ENCODE measurements around the gene MTMR8. TPM values are rescaled to one million over a fixed set of nuclear protein-coding genes. Genes with fewer than 3 reads are reported as not detected.
"Not testable (repeated sequence)": the region's sequence is repeated elsewhere in the genome, so short reads cannot be mapped to it uniquely, and the experiment has no call there.

MTMR8 gene
- total RNA-seq, 1 donor from 2014 or later: 4.7 TPM

GRCh38 chrX:64394059-64394873 is 986 bp downstream of the MTMR8 start:
- ChIA-PET POLR2A (no interaction called here), CTCF (no interaction called here)
- Mint-ChIP-seq H3K4me3 (peak overlapping the region; percentile 95), H3K27me3 (no peaks in the 10 kb centered on the region), H3K4me1 (peaks cover 29% of the 10 kb centered on the region), H3K9me3 (no peaks in the 10 kb centered on the region), H3K36me3 (ENCODE audit: low read depth) (peaks cover 5% of the 10 kb centered on the region), H3K27ac (peak overlapping the region; percentile 82)
- DNase-seq (no peak), ATAC-seq (ENCODE audit: low read depth) (peak; percentile 4)
- intact Hi-C loops (cut with micrococcal nuclease): loop anchor here (10.0 kb wide), 1 partner anchor 639 kb away; a partner anchor contains a TSS
- TF ChIP-seq CTCF (IDR thresholded peaks at IDR 0.05): no peak

- H3K4me3 Mint-ChIP-seq: no peak overlapping the region
- peaks cover 18% of the 10 kb centered on the region for H3K36me3 Mint-ChIP-seq (ENCODE audit: low read depth)
- peaks cover 4% of the 10 kb centered on the region for H3K9me3 Mint-ChIP-seq
- intact Hi-C loops (cut with micrococcal nuclease): no loop called here
- DNase-seq: no peak
- H3K27me3 Mint-ChIP-seq: no peaks in the 10 kb centered on the region
- ATAC-seq (ENCODE audit: low read depth): no peak
- H3K27ac Mint-ChIP-seq: no peak overlapping the region
- H3K4me1 Mint-ChIP-seq: peaks cover 18% of the 10 kb centered on the region
- POLR2A ChIA-PET: no interaction called here
- CTCF ChIA-PET: no interaction called here
- TF ChIP-seq CTCF (IDR thresholded peaks at IDR 0.05): no peak
Measured at GRCh38 chrX:64389489-64389888, 5.8 kb downstream of the MTMR8 start.

GRCh38 chrX:64380789-64381188 is 14.5 kb downstream of the MTMR8 start:
- ATAC-seq (ENCODE audit: low read depth); CTCF ChIA-PET; DNase-seq; H3K27me3 Mint-ChIP-seq; H3K4me1 Mint-ChIP-seq; intact Hi-C loops (cut with micrococcal nuclease); POLR2A ChIA-PET; H3K4me3 Mint-ChIP-seq; H3K27ac Mint-ChIP-seq: not testable (repeated sequence)
- Mint-ChIP-seq H3K9me3 (peaks cover 22% of the 10 kb centered on the region), H3K36me3 (ENCODE audit: low read depth) (peaks cover 43% of the 10 kb centered on the region)

DNA sequence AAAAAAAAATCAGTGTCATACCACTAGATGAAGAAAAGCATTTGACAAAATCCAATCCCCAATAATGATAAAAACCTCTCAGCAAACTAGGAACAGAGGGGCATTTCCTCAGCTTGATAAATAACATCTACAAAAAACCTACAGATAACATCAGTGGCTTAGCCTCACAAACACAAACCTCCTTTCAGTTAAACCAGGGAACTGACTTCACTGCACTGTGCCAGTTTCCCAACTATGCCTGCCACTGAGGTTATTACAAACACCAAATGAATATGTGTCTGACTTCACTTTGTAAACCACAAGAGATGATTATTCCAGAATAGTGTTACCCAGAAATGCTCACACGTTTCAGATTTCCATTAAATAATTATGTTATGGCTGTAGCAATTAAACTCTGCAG is 15.3 kb downstream of the MTMR8 start:
- ATAC-seq (ENCODE audit: low read depth) (no peak), DNase-seq (no peak)
- POLR2A ChIA-PET: no interaction called here
- no peaks in the 10 kb centered on the region for H3K27me3 Mint-ChIP-seq
- H3K27ac Mint-ChIP-seq: no peak overlapping the region
- peaks cover 19% of the 10 kb centered on the region for H3K9me3 Mint-ChIP-seq
- CTCF ChIA-PET: no interaction called here
- H3K4me1 Mint-ChIP-seq: peaks cover 2% of the 10 kb centered on the region
- H3K4me3 Mint-ChIP-seq: no peak overlapping the region
- peaks cover 38% of the 10 kb centered on the region for H3K36me3 Mint-ChIP-seq (ENCODE audit: low read depth)
- intact Hi-C loops (cut with micrococcal nuclease): no loop called here
- TF ChIP-seq CTCF (IDR thresholded peaks at IDR 0.05): no peak

- Mint-ChIP-seq H3K27ac (no peak overlapping the region), H3K27me3 (no peaks in the 10 kb centered on the region), H3K9me3 (peaks cover 12% of the 10 kb centered on the region), H3K4me1 (peaks cover 2% of the 10 kb centered on the region), H3K36me3 (ENCODE audit: low read depth) (peaks cover 29% of the 10 kb centered on the region), H3K4me3 (no peak overlapping the region)
- CTCF ChIA-PET: no interaction called here
- DNase-seq (no peak), ATAC-seq (ENCODE audit: low read depth) (no peak)
- intact Hi-C loops (cut with micrococcal nuclease): no loop called here
- POLR2A ChIA-PET: no interaction called here
- no peak for TF ChIP-seq CTCF (IDR thresholded peaks at IDR 0.05)
Measured at GRCh38 chrX:64377753-64378152, 17.5 kb downstream of the MTMR8 start.

Data from activated B cell treated with CpG ODN at 0.5 μM for 24 hours (primary cell).